IMR-90 (cell line): ENCODE data around the gene BCAS3. TPM values are rescaled to one million over a fixed set of nuclear protein-coding genes. Genes with fewer than 3 reads are reported as not detected.

Experiments used
- ATAC-seq: fragments of 200-7000 bp; cut with Tn5 transposase; 2 replicates; pipeline ENCODE4 v1.9.1; 2020; ENCODE audit warnings: low read depth, mild to moderate bottlenecking, moderate library complexity
- BruUV-seq: library from RNA; stranded (reverse); fragments of 400-500 nt; replicated peaks from 2 replicates; lab custom pipeline; 2021; lab: Mats Ljungman, UMichigan
- CTCF ChIA-PET: fragments of 300-600 bp; formaldehyde crosslinking; extraction: SDS; loops from one replicate; lab custom pipeline; 2021; ENCODE audit warnings: antibody characterized with exemption; lab: Yijun Ruan, JAX
- POLR2A ChIA-PET: fragments of 300-600 bp; sonication (Branson Sonifier 250); formaldehyde crosslinking; loops from one replicate; lab custom pipeline; 2022; ENCODE audit warnings: antibody characterized with exemption; ENCODE audit not compliant: unreplicated experiment; lab: Charles Lee
- DNase-seq: peaks from one replicate; pipeline ENCODE4 v3.0.0; 2013
- H2AFZ ChIP-seq: replicated peaks from 2 replicates; pipeline ENCODE3; 2013; ENCODE audit warnings: low read length, mild to moderate bottlenecking; ENCODE audit not compliant: poor library complexity
- H2AK5ac ChIP-seq: 2 replicates; pipeline ENCODE4 v1.6.1; 2013; ENCODE audit warnings: low read depth, low read length, inconsistent platforms
- H2AK9ac ChIP-seq: replicated peaks from 2 replicates; pipeline ENCODE3; 2013; ENCODE audit warnings: mild to moderate bottlenecking, low read depth, low read length, moderate library complexity; ENCODE audit not compliant: poor library complexity
- H2BK120ac ChIP-seq: 2 replicates; pipeline ENCODE4 v1.6.1; 2013; ENCODE audit warnings: low read depth, low read length, inconsistent platforms
- H2BK15ac ChIP-seq: 3 replicates; pipeline ENCODE4 v1.6.1; 2013; ENCODE audit warnings: low read depth, low read length, inconsistent platforms
- H2BK20ac ChIP-seq: 2 replicates; pipeline ENCODE4 v1.6.1; 2013; ENCODE audit warnings: low read depth, mild to moderate bottlenecking, inconsistent platforms, low read length, moderate library complexity
- H2BK5ac ChIP-seq: 2 replicates; pipeline ENCODE4 v1.6.1; 2013; ENCODE audit warnings: mild to moderate bottlenecking, low read depth, low read length, inconsistent platforms; ENCODE audit not compliant: poor library complexity, severe bottlenecking
- H3K14ac ChIP-seq: replicated peaks from 2 replicates; pipeline ENCODE4 v1.6.1; 2013; ENCODE audit warnings: low read depth, low read length, inconsistent platforms
- H3K18ac ChIP-seq: 2 replicates; pipeline ENCODE4 v1.6.1; 2013; ENCODE audit warnings: low read depth, low read length, control low read depth
- H3K23ac ChIP-seq: 2 replicates; pipeline ENCODE4 v1.6.1; 2013; ENCODE audit warnings: low read depth, low read length, inconsistent platforms
- H3K27ac ChIP-seq: 2 replicates; pipeline ENCODE4 v1.5.1; 2013; ENCODE audit warnings: mild to moderate bottlenecking, control low read depth, low read length; ENCODE audit not compliant: insufficient read depth
- H3K27me3 ChIP-seq: 2 replicates; pipeline ENCODE4 v1.6.1; 2013; ENCODE audit warnings: low read length; ENCODE audit not compliant: control insufficient read depth, insufficient read depth
- H3K36me3 ChIP-seq: 2 replicates; pipeline ENCODE4 v1.6.1; 2013; ENCODE audit warnings: low read length, mixed read lengths; ENCODE audit not compliant: control insufficient read depth, insufficient read depth
- H3K4ac ChIP-seq: 2 replicates; pipeline ENCODE4 v1.6.1; 2013; ENCODE audit warnings: low read depth, low read length, inconsistent platforms
- H3K4me1 ChIP-seq: 2 replicates; pipeline ENCODE4 v1.6.1; 2013; ENCODE audit warnings: low read length, mixed read lengths; ENCODE audit not compliant: control insufficient read depth, insufficient read depth
- H3K4me2 ChIP-seq: 2 replicates; pipeline ENCODE4 v1.6.1; 2013; ENCODE audit warnings: low read depth, mild to moderate bottlenecking, control low read depth, low read length, moderate library complexity
- H3K4me3 ChIP-seq: 2 replicates; pipeline ENCODE4 v1.5.1; 2013; ENCODE audit warnings: low read depth, mild to moderate bottlenecking, control low read depth, low read length, moderate library complexity; ENCODE audit not compliant: insufficient read depth
- H3K56ac ChIP-seq: 2 replicates; pipeline ENCODE4 v1.6.1; 2013; ENCODE audit warnings: low read length, inconsistent platforms; ENCODE audit not compliant: insufficient read depth; ENCODE audit errors: extremely low read depth
- H3K79me1 ChIP-seq, 2 experiments: 2 replicates each; pipeline ENCODE4 v1.6.1; 2013; ENCODE audit warnings: low read length in 2 of 2, inconsistent platforms in 1 of 2, low read depth in 1 of 2
- H3K9ac ChIP-seq: 2 replicates; pipeline ENCODE4 v1.6.1; 2013; ENCODE audit warnings: low read depth, low read length, control low read depth
- H3K9me1 ChIP-seq: 2 replicates; pipeline ENCODE4 v1.6.1; 2013; ENCODE audit warnings: low read length, inconsistent platforms; ENCODE audit not compliant: insufficient read depth
- H3K9me3 ChIP-seq: 2 replicates; pipeline ENCODE4 v1.6.1; 2013; ENCODE audit warnings: low read length; ENCODE audit not compliant: control insufficient read depth, insufficient read depth
- H4K20me1 ChIP-seq: 2 replicates; pipeline ENCODE4 v1.6.1; 2013; ENCODE audit warnings: low read length, inconsistent platforms; ENCODE audit not compliant: insufficient read depth
- H4K5ac ChIP-seq: 2 replicates; pipeline ENCODE4 v1.6.1; 2013; ENCODE audit warnings: mild to moderate bottlenecking, low read depth, low read length, control low read depth
- H4K8ac ChIP-seq, 2 experiments: 2 replicates each; pipeline ENCODE4 v1.6.1; 2013; ENCODE audit warnings: low read depth in 2 of 2, low read length in 2 of 2, control low read depth in 1 of 2, inconsistent platforms in 1 of 2
- H4K91ac ChIP-seq: 2 replicates; pipeline ENCODE4 v1.6.1; 2013; ENCODE audit warnings: low read depth, low read length, inconsistent platforms; ENCODE audit not compliant: insufficient read depth
- BHLHE40 ChIP-seq: fragments of 150-350 bp; IDR thresholded peaks from 2 replicates; pipeline ENCODE4 v1.6.1; 2016; ENCODE audit warnings: mild to moderate bottlenecking, low read depth, low read length
- CEBPB ChIP-seq: IDR thresholded peaks from 2 replicates; pipeline ENCODE4 v1.6.1; 2012; ENCODE audit warnings: low read depth, low read length, improper control_type of control experiment
- CHD1 ChIP-seq: IDR thresholded peaks from 2 replicates; pipeline ENCODE4 v1.6.1; 2012; ENCODE audit warnings: low read depth, low read length, improper control_type of control experiment
- CTCF ChIP-seq: conservative IDR thresholded peaks from 2 replicates; pipeline ENCODE4 v1.5.1; 2012; ENCODE audit warnings: mild to moderate bottlenecking, low read depth, low read length, improper control_type of control experiment
- FOS ChIP-seq: fragments of 150-350 bp; IDR thresholded peaks from 2 replicates; pipeline ENCODE4 v1.6.1; 2016; ENCODE audit warnings: low read depth, low read length
- MAFK ChIP-seq: IDR thresholded peaks from 2 replicates; pipeline ENCODE4 v1.6.1; 2012; ENCODE audit warnings: low read depth, low read length, improper control_type of control experiment
- MXI1 ChIP-seq: IDR thresholded peaks from 2 replicates; pipeline ENCODE4 v1.6.1; 2012; ENCODE audit warnings: low read depth, mild to moderate bottlenecking, low read length, moderate library complexity, borderline replicate concordance
- NFE2L2 ChIP-seq: fragments of 150-350 bp; IDR thresholded peaks from 2 replicates; pipeline ENCODE4 v1.6.1; 2016; ENCODE audit warnings: low read depth, mild to moderate bottlenecking, low read length
- POLR2A ChIP-seq: IDR thresholded peaks from 2 replicates; pipeline ENCODE4 v1.6.1; 2012; ENCODE audit warnings: mild to moderate bottlenecking, low read depth, low read length
- RFX5 ChIP-seq: IDR thresholded peaks from 2 replicates; pipeline ENCODE4 v1.8.0; 2012; ENCODE audit warnings: low read depth, mild to moderate bottlenecking, low read length, moderate library complexity
- SMC3 ChIP-seq: fragments of 150-350 bp; IDR thresholded peaks from 2 replicates; pipeline ENCODE4 v1.6.1; 2016; ENCODE audit warnings: low read depth, mild to moderate bottlenecking, antibody characterized with exemption, low read length, moderate library complexity
- USF2 ChIP-seq: fragments of 150-350 bp; IDR thresholded peaks from 2 replicates; pipeline ENCODE4 v1.6.1; 2017; ENCODE audit warnings: mild to moderate bottlenecking, antibody characterized with exemption, low read length, low read depth
- WGBS, 2 experiments: methylation state at CpG; one replicate each; pipeline versions ENCODE4 v1.1.5 to v1.1.7; 2013; ENCODE audit warnings: missing lambda C conversion rate in 2 of 2; ENCODE audit not compliant: insufficient read length in 1 of 2; ENCODE audit errors: extremely low coverage in 2 of 2; 5-methylcytosine and 5-hydroxymethylcytosine counted together
- dilution Hi-C: fragments of 300-500 bp; cut with HindIII; formaldehyde crosslinking; loops from one replicate; pipeline ENCODE4 v1.14.3; 2018; ENCODE audit warnings: low sequenced_read_pairs; ENCODE audit not compliant: unreplicated experiment
- in situ Hi-C: fragments of 300-500 bp; cut with MboI; formaldehyde crosslinking; loops from 3 replicates; pipeline ENCODE4 v1.14.3; 2019; ENCODE audit warnings: low sequenced_read_pairs, inconsistent platforms, mixed read lengths
- intact Hi-C: fragments of 100-400 bp; cut with micrococcal nuclease; formaldehyde crosslinking; loops from 2 replicates; pipeline ENCODE4 v1.10.0; 2022
- polyA plus RNA-seq, 3 experiments: library from polyadenylated mRNA; depleted of rRNA; stranded (reverse); fragments of >200 nt; gene quantifications; 2 replicates each; pipeline ENCODE4 v1.2.3, GENCODE V29; 2012; ENCODE audit warnings: low replicate concordance in 1 of 3
- total RNA-seq: library from RNA; depleted of rRNA; stranded (reverse); fragments of >200 nt; gene quantifications from 2 replicates; pipeline ENCODE4 v1.2.3, GENCODE V29; 2012
- TF ChIP-seq, protein P1 (sequence below): fragments of 150-350 bp; IDR thresholded peaks from 2 replicates; pipeline ENCODE4 v1.6.1; 2016; ENCODE audit warnings: low read depth, mild to moderate bottlenecking, low read length, moderate library complexity, borderline replicate concordance

The BCAS3 gene
- total and polyA plus RNA-seq, 2 of the 4 experiments (the other 2 are of a cell fraction): 6.3 to 27.1 TPM

- intact Hi-C loops: no loop called here
- H3K4me3 ChIP-seq: no peak overlapping the region
- POLR2A ChIA-PET: no interaction called here
Observed at GRCh38 chr17:61337290-61337689, 659.6 kb downstream of the BCAS3 start.

More at GRCh38 chr17:61337290-61337689, 659.6 kb downstream of the BCAS3 start:
- Histone ChIP-seq H4K8ac (peak overlapping the region; percentile 22 to 63; a peak in 3 of 4 replicates), H4K5ac (peak overlapping the region; percentile 58; the same call in 1 of the 2 replicates), H2AK5ac (peak overlapping the region; percentile 96), H4K91ac (peak overlapping the region; percentile 85), H2BK20ac (peak overlapping the region; percentile 91), H3K27ac (peak overlapping the region; percentile 36; the same call in 1 of the 2 replicates), H3K23ac (peak overlapping the region; percentile 78; the same call in 1 of the 2 replicates), H4K20me1 (no peaks in the 10 kb centered on the region), H3K79me1 (peaks cover 0 to 29% of the 10 kb centered on the region in 2 experiments; a peak in 3 of 4 replicates), H3K9me3 (no peaks in the 10 kb centered on the region), H3K14ac (peak overlapping the region; percentile 66), H2BK120ac (peak overlapping the region; percentile 93), H3K9ac (no peak overlapping the region), H3K4ac (peak overlapping the region; percentile 91), H3K4me1 (peaks cover 37% of the 10 kb centered on the region), H2BK15ac (peak overlapping the region; percentile 80; the same call in 2 of the 3 replicates), H3K56ac (peak overlapping the region; percentile 71), H3K9me1 (peaks cover 34% of the 10 kb centered on the region), H3K18ac (peak overlapping the region; percentile 81; the same call in 1 of the 2 replicates), H3K27me3 (no peaks in the 10 kb centered on the region), H2BK5ac (peak overlapping the region; percentile 98), H2AFZ (peak overlapping the region; percentile 5), H3K36me3 (no peaks in the 10 kb centered on the region), H3K4me2 (no peak overlapping the region), H2AK9ac (peak overlapping the region; percentile 69)
- TF ChIP-seq RFX5 (no peak), FOS (no peak), BHLHE40 (no peak), NFE2L2 (no peak), CEBPB (no peak), SMC3 (no peak), CTCF (no peak), POLR2A (no peak), CHD1 (no peak), USF2 (no peak), MAFK (no peak), MXI1 (no peak)
- TF ChIP-seq, protein P1, sequence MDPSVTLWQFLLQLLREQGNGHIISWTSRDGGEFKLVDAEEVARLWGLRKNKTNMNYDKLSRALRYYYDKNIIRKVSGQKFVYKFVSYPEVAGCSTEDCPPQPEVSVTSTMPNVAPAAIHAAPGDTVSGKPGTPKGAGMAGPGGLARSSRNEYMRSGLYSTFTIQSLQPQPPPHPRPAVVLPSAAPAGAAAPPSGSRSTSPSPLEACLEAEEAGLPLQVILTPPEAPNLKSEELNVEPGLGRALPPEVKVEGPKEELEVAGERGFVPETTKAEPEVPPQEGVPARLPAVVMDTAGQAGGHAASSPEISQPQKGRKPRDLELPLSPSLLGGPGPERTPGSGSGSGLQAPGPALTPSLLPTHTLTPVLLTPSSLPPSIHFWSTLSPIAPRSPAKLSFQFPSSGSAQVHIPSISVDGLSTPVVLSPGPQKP: no peak
- DNase-seq: no peak
- dilution Hi-C loops (no loop called here), in situ Hi-C loops (no loop called here)
- no peak for ATAC-seq
- BruUV-seq: no TSS peak
- CTCF ChIA-PET: interaction anchor here (1.1 kb wide), 1 partner anchor 29 kb away, joined by 3 read pairs; no protein-coding TSS in a partner anchor
- 33% methylated on average over 1 of the region's 6 CpGs; no CpG with 5 or more reads in 1 of the 2 experiments for WGBS, 2 experiments
